OCI-LY1 (cell line): ENCODE measurements around the gene AGPS.
"Not testable (repeated sequence)": the region's sequence is repeated elsewhere in the genome, so short reads cannot be mapped to it uniquely, and the experiment has no call there.

Experiments
- H2AFZ ChIP-seq: fragments of 200-600 bp; sonication (generic), shearing (Covaris generic); 2 replicates; pipeline ENCODE4 v1.6.0; 2014; ENCODE audit warnings: antibody characterized with exemption, mild to moderate bottlenecking, low read length
- H3F3A ChIP-seq: fragments of 200-600 bp; sonication (generic), shearing (Covaris generic); 2 replicates; pipeline ENCODE4 v1.6.0; 2014; ENCODE audit warnings: mild to moderate bottlenecking, antibody characterized with exemption, low read length, moderate library complexity; ENCODE audit not compliant: insufficient read depth
- H3K27ac ChIP-seq: fragments of 200-600 bp; sonication (generic); 2 replicates; pipeline ENCODE4 v1.5.1; 2014; ENCODE audit warnings: low read length, mixed run types, mild to moderate bottlenecking, low read depth; ENCODE audit not compliant: poor library complexity, severe bottlenecking
- H3K27me3 ChIP-seq: fragments of 200-600 bp; sonication (generic); 2 replicates; pipeline ENCODE4 v1.6.0; 2014; ENCODE audit warnings: antibody characterized with exemption, mild to moderate bottlenecking, low read length, moderate library complexity; ENCODE audit not compliant: insufficient read depth
- H3K36me3 ChIP-seq: fragments of 200-600 bp; sonication (generic); 2 replicates; pipeline ENCODE4 v1.6.1; 2014; ENCODE audit warnings: mild to moderate bottlenecking, antibody characterized with exemption, low read length, moderate library complexity, mixed read lengths; ENCODE audit not compliant: insufficient read depth
- H3K4me1 ChIP-seq: fragments of 200-600 bp; sonication (generic); 2 replicates; pipeline ENCODE4 v1.5.1; 2014; ENCODE audit warnings: mild to moderate bottlenecking, low read length, moderate library complexity; ENCODE audit not compliant: insufficient read depth, severe bottlenecking
- H3K4me2 ChIP-seq: fragments of 200-600 bp; sonication (generic), shearing (Covaris generic); 2 replicates; pipeline ENCODE4 v1.6.1; 2014; ENCODE audit warnings: low read length
- H3K4me3 ChIP-seq: fragments of 200-600 bp; sonication (generic); 2 replicates; pipeline ENCODE4 v1.5.1; 2014; ENCODE audit warnings: low read length, low read depth, mild to moderate bottlenecking, mixed read lengths; ENCODE audit not compliant: poor library complexity, severe bottlenecking
- H3K79me2 ChIP-seq: fragments of 200-600 bp; shearing (Covaris generic); 2 replicates; pipeline ENCODE4 v1.6.1; 2016; ENCODE audit warnings: mixed run types, low read length, mixed read lengths; ENCODE audit not compliant: insufficient read depth
- H3K9ac ChIP-seq: fragments of 200-600 bp; sonication (generic), shearing (Covaris generic); 2 replicates; pipeline ENCODE4 v1.6.1; 2014; ENCODE audit warnings: mild to moderate bottlenecking, low read length, mixed read lengths
- H3K9me2 ChIP-seq: fragments of 200-600 bp; sonication (generic), shearing (Covaris generic); 2 replicates; pipeline ENCODE4 v1.6.1; 2014; ENCODE audit warnings: low read depth, mild to moderate bottlenecking, low read length, mixed read lengths
- H3K9me3 ChIP-seq: fragments of 200-600 bp; shearing (Covaris generic); 2 replicates; pipeline ENCODE4 v1.6.1; 2014; ENCODE audit warnings: low read length, mixed read lengths
- H4K20me1 ChIP-seq: fragments of 200-600 bp; sonication (generic), shearing (Covaris generic); 2 replicates; pipeline ENCODE4 v1.6.0; 2016; ENCODE audit warnings: mild to moderate bottlenecking, low read length; ENCODE audit not compliant: insufficient read depth
- EZH2 ChIP-seq: fragments of 200-600 bp; sonication (generic), shearing (Covaris generic); IDR thresholded peaks from 2 replicates; pipeline ENCODE4 v1.8.0; 2017; ENCODE audit warnings: borderline replicate concordance, mixed run types, mild to moderate bottlenecking, antibody characterized with exemption, low read length, moderate library complexity, mixed read lengths
- TF ChIP-seq, protein P1 (sequence below): fragments of 200-600 bp; sonication (generic), shearing (Covaris generic); IDR thresholded peaks from 2 replicates; pipeline ENCODE4 v1.5.1; 2017; ENCODE audit warnings: mild to moderate bottlenecking, antibody characterized with exemption, low read length, moderate library complexity, mixed read lengths

AGPS gene

DNA sequence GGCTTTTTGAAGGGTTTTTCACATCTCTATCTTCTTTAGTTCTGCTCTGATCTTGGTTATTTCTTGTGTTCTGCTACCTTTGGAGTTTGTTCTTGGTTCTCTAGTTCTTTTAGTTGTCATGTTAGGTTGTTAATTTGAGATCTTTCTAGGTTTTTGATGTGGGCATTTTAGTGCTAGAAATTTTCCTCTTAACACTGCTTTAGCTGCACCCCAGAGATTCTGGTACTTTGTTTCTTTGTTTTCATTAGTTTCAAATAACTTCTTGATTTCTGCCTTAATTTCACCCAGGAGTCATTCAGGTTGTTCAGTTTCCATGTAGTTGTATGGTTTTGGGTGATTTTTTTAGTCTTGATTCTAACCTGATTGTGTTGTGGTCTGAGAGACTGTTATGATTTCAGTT is 34.7 kb downstream of the AGPS start:
- Histone ChIP-seq H3K79me2 (peaks cover 20% of the 10 kb centered on the region), H3K27me3 (no peaks in the 10 kb centered on the region), H4K20me1 (no peaks in the 10 kb centered on the region), H2AFZ (no peak overlapping the region), H3K9me3 (peaks cover 14% of the 10 kb centered on the region; the same call in 1 of the 2 replicates), H3K4me2 (no peak overlapping the region), H3K4me1 (no peaks in the 10 kb centered on the region), H3K4me3 (no peak overlapping the region), H3K36me3 (peaks cover 32% of the 10 kb centered on the region), H3K27ac (no peak overlapping the region), H3F3A (no peaks in the 10 kb centered on the region), H3K9me2 (no peaks in the 10 kb centered on the region), H3K9ac (no peak overlapping the region)
- TF ChIP-seq, protein P1, sequence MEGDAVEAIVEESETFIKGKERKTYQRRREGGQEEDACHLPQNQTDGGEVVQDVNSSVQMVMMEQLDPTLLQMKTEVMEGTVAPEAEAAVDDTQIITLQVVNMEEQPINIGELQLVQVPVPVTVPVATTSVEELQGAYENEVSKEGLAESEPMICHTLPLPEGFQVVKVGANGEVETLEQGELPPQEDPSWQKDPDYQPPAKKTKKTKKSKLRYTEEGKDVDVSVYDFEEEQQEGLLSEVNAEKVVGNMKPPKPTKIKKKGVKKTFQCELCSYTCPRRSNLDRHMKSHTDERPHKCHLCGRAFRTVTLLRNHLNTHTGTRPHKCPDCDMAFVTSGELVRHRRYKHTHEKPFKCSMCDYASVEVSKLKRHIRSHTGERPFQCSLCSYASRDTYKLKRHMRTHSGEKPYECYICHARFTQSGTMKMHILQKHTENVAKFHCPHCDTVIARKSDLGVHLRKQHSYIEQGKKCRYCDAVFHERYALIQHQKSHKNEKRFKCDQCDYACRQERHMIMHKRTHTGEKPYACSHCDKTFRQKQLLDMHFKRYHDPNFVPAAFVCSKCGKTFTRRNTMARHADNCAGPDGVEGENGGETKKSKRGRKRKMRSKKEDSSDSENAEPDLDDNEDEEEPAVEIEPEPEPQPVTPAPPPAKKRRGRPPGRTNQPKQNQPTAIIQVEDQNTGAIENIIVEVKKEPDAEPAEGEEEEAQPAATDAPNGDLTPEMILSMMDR, result no peak

DNA sequence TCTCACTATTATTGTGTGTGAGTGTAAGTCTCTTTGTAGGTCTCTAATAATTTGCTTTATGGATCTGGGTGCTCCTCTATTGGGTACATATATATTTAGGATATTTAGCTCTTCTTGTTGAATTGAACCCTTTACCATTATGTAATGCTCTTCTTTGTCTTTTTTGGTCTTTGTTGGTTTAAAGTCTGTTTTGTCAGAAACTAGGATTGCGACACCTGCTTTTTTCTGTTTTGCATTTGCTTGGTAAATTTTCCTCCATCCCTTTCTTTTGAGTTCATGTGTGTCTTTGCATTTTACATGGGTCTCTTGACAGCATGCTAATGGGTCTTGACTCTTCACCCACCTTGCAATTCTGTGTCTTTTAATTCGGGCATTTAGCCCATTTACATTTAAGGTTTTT is 35.4 kb downstream of the AGPS start:
- H2AFZ ChIP-seq, H3K4me3 ChIP-seq, H3K27me3 ChIP-seq, H3F3A ChIP-seq, H3K4me1 ChIP-seq, H4K20me1 ChIP-seq, H3K27ac ChIP-seq, H3K4me2 ChIP-seq, H3K9ac ChIP-seq, H3K9me2 ChIP-seq: not testable (repeated sequence)
- Histone ChIP-seq H3K79me2 (peaks cover 20% of the 10 kb centered on the region), H3K9me3 (peaks cover 17% of the 10 kb centered on the region; the same call in 1 of the 2 replicates), H3K36me3 (peaks cover 38% of the 10 kb centered on the region)

DNA sequence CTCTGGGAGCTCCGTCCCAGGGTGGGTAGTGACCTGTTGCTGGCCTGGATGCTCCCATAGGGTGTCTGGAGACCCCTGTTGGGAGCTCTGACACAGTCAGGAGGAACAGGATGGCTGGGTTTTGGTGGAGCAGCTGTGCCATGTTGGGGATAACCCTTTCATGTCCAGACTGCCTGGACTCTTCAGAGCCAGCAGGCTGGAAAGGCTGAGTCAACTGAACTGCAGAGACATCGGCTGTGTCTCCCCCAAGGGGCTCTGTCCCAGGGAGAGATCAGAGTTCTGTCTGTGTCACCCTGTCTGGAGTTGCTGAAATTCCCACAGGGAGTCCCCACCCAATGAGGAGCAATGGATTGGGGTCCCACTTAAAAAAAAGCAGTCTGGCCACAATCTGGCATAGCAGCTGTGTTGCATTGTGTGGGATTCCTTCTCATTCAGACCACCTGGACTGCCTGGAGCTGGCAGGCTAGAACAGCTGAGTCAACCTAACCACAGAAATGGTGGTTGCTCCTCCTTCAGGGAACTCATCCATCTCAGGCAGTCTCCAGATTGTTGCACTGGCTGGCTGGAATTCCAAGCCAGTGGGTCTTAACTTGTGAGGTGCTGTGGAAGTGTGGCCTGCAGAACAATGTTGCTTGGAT is 37.2 kb downstream of the AGPS start:
- H3K79me2 ChIP-seq, result peaks cover 20% of the 10 kb centered on the region
- H2AFZ ChIP-seq, result no peak overlapping the region
- H3K9me2 ChIP-seq, result no peaks in the 10 kb centered on the region
- no peak overlapping the region for H3K27ac ChIP-seq
- H3K4me3 ChIP-seq, result no peak overlapping the region
- H3K36me3 ChIP-seq, result peaks cover 47% of the 10 kb centered on the region
- H3F3A ChIP-seq, result no peaks in the 10 kb centered on the region
- H3K27me3 ChIP-seq, result no peaks in the 10 kb centered on the region
- no peaks in the 10 kb centered on the region for H4K20me1 ChIP-seq
- TF ChIP-seq, protein P1, result no peak
- no peak for TF ChIP-seq EZH2
- no peak overlapping the region for H3K9ac ChIP-seq
- peaks cover 23% of the 10 kb centered on the region; the same call in 1 of the 2 replicates for H3K9me3 ChIP-seq
- no peaks in the 10 kb centered on the region for H3K4me1 ChIP-seq
- H3K4me2 ChIP-seq, result no peak overlapping the region

DNA sequence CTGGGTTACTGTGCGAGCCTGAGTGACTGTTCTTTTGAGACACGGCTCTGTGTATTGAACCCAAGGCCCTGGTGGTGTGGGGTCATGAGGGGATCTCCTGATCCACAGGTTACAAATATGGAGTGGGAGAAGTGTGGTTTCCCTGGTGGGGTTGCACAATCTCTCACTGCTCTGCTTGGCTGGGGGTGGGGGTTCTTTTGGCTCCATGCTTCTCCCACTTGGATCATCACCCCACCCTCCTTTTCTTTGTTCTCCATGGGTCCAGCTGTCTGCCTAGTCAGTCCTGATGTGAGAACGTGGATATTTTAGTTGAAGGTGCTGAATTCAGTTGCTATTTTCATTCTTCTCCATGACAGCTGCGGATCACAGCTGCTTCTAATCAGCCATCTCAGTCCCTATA is 37.8 kb downstream of the AGPS start:
- Histone ChIP-seq H3K79me2 (peaks cover 20% of the 10 kb centered on the region), H3K4me3 (no peak overlapping the region), H3K36me3 (peaks cover 50% of the 10 kb centered on the region)

DNA sequence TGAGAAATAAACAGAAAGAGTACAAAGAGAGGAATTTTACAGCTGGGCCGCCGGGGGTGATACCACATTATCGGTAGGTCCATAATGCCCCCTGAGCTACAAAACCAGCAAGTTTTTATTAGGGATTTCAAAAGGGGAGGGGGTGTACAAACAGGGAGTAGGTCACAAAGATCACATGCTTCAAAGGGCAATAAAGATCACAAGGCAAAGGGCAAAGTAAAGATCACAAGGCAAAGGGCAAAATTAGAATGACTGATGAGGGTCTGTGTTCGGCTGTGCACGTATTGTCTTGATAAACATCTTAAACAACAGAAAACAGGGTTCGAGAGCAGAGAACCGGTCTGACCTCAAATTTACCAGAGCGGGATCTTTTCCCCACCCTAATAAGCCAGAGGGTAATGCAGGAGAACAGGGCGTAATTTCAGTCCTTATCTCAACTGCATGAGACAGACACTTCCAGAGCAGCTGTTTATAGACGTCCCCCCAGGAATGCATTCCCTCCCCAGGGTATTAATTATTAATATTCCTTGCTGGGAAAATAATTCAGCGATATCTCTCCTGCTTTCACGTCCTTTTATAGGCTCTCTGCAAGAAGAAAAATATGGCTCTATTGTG is 38.6 kb downstream of the AGPS start:
- H4K20me1 ChIP-seq, H2AFZ ChIP-seq, H3K9me2 ChIP-seq, H3F3A ChIP-seq, H3K27me3 ChIP-seq, H3K4me3 ChIP-seq, H3K4me1 ChIP-seq, H3K4me2 ChIP-seq, H3K27ac ChIP-seq, H3K9ac ChIP-seq: not testable (repeated sequence)
- peaks cover 20% of the 10 kb centered on the region for H3K79me2 ChIP-seq
- H3K36me3 ChIP-seq, result peaks cover 56% of the 10 kb centered on the region
- H3K9me3 ChIP-seq, result peaks cover 22% of the 10 kb centered on the region; the same call in 1 of the 2 replicates

More for the DNA sequence above, 37.8 kb downstream of the AGPS start:
- H3F3A ChIP-seq, result no peaks in the 10 kb centered on the region
- no peak overlapping the region for H2AFZ ChIP-seq
- H3K4me2 ChIP-seq, result no peak overlapping the region
- no peaks in the 10 kb centered on the region for H3K9me2 ChIP-seq
- H3K4me1 ChIP-seq, result no peaks in the 10 kb centered on the region
- no peak for TF ChIP-seq EZH2
- TF ChIP-seq, protein P1, result no peak
- no peak overlapping the region for H3K27ac ChIP-seq
- no peaks in the 10 kb centered on the region for H3K27me3 ChIP-seq
- peaks cover 23% of the 10 kb centered on the region; the same call in 1 of the 2 replicates for H3K9me3 ChIP-seq
- H3K9ac ChIP-seq, result no peak overlapping the region
- no peaks in the 10 kb centered on the region for H4K20me1 ChIP-seq
